Uterus (tissue), 4 donors: ENCODE results near the gene ZNF275. TPM values are rescaled to one million over a fixed set of nuclear protein-coding genes. Genes with fewer than 3 reads are reported as not detected.
"Not testable (repeated sequence)": the region's sequence is repeated elsewhere in the genome, so short reads cannot be mapped to it uniquely, and the experiment has no call there.

Experiments used
- DNase-seq, 2 donors: peaks; one replicate each; pipeline ENCODE4 v3.0.0-alpha.2; 2019 to 2020
- H3K27ac ChIP-seq, 2 donors: fragments of 200-600 bp; sonication (generic); 1 replicate in 1 of 2; 2 replicates in 1 of 2; pipeline ENCODE4 v1.5.1; 2016 to 2018
- H3K27me3 ChIP-seq, 2 donors: fragments of 200-600 bp; sonication (generic); one replicate each; pipeline ENCODE4 v1.5.1; 2018 to 2019; ENCODE audit warnings: control low read depth in 1 of 2
- H3K36me3 ChIP-seq, 2 donors: fragments of 200-600 bp; sonication (generic); one replicate each; pipeline ENCODE4 v1.5.1; 2019; ENCODE audit warnings: control low read depth in 1 of 2
- H3K4me1 ChIP-seq, 2 donors: fragments of 200-600 bp; sonication (generic); one replicate each; pipeline ENCODE4 v1.5.1; 2018 to 2019; ENCODE audit warnings: control low read depth in 1 of 2
- H3K4me3 ChIP-seq, 2 donors: fragments of 200-600 bp; sonication (generic); 1 replicate in 1 of 2; 2 replicates in 1 of 2; pipeline ENCODE4 v1.5.1; 2018 to 2019; ENCODE audit warnings: mild to moderate bottlenecking in 1 of 2
- H3K9me3 ChIP-seq, 2 donors: fragments of 200-600 bp; sonication (generic); one replicate each; pipeline ENCODE4 v1.5.1; 2019; ENCODE audit warnings: control low read depth in 1 of 2
- CTCF ChIP-seq, 4 experiments: fragments of 200-600 bp in 2 of 4; fragments of 450-650 bp in 2 of 4; sonication (generic) in 2 of 4; IDR thresholded peaks; one replicate each; pipeline ENCODE4 v1.5.1; 2016 to 2019; ENCODE audit warnings: antibody characterized with exemption in 4 of 4, mild to moderate bottlenecking in 2 of 4, moderate library complexity in 1 of 4
- POLR2A ChIP-seq, 2 donors: fragments of 450-650 bp; IDR thresholded peaks; one replicate each; pipeline ENCODE4 v1.6.1; 2016; ENCODE audit warnings: antibody characterized with exemption in 2 of 2, mild to moderate bottlenecking in 1 of 2, moderate library complexity in 1 of 2
- intact Hi-C: fragments of 100-400 bp; cut with DNase I; formaldehyde crosslinking; loops from one replicate; pipeline ENCODE4 v1.15.1; 2023; ENCODE audit warnings: low total_unique reads
- total RNA-seq, 4 donors: library from RNA; depleted of rRNA in 3 of 4; stranded (reverse); fragments of >200 nt in 3 of 4; gene quantifications; one replicate each; pipeline versions ENCODE4 v1.1.0 to v1.2.4, GENCODE V29; 2014 to 2023
- donor health status: DM: yes; HTN: yes; CAD: no.

Gene ZNF275
- total RNA-seq, 4 donors from 2014 or later, result 4.9 to 18.3 (median 11.2) TPM

- Histone ChIP-seq H3K36me3 (no peaks in the 10 kb centered on the region), H3K27ac (no peak overlapping the region), H3K4me3 (no peak overlapping the region), H3K27me3 (no peaks in the 10 kb centered on the region), H3K9me3 (no peaks in the 10 kb centered on the region), H3K4me1 (no peaks in the 10 kb centered on the region)
- intact Hi-C loops, result no loop called here
- DNase-seq, result no peak
- no peak for TF ChIP-seq POLR2A (IDR thresholded peaks at IDR 0.05)
- TF ChIP-seq CTCF (IDR thresholded peaks at IDR 0.05), result no peak
Measured at GRCh38 chrX:153317306-153317705, 16.6 kb upstream of the ZNF275 start.

GRCh38 chrX:153317996-153318722, 15.8 kb upstream of the ZNF275 start:
- intact Hi-C loops, result no loop called here
- Histone ChIP-seq H3K36me3 (no peaks in the 10 kb centered on the region), H3K4me1 (no peaks in the 10 kb centered on the region), H3K27me3 (no peaks in the 10 kb centered on the region), H3K9me3 (no peaks in the 10 kb centered on the region), H3K4me3 (no peak overlapping the region), H3K27ac (no peak overlapping the region)
- DNase-seq, result no peak
- TF ChIP-seq POLR2A (IDR thresholded peaks at IDR 0.05) (no peak), CTCF (IDR thresholded peaks at IDR 0.05) (no peak)

GRCh38 chrX:153318811-153319210, 15.1 kb upstream of the ZNF275 start:
- DNase-seq, result no peak
- no peaks in the 10 kb centered on the region for H3K4me1 ChIP-seq
- H3K27ac ChIP-seq, result no peak overlapping the region
- no peaks in the 10 kb centered on the region for H3K27me3 ChIP-seq
- TF ChIP-seq POLR2A (IDR thresholded peaks at IDR 0.05), result no peak
- no peak for TF ChIP-seq CTCF (IDR thresholded peaks at IDR 0.05)
- no peak overlapping the region for H3K4me3 ChIP-seq
- H3K9me3 ChIP-seq, result no peaks in the 10 kb centered on the region
- intact Hi-C loops, result no loop called here
- no peaks in the 10 kb centered on the region for H3K36me3 ChIP-seq

GRCh38 chrX:153319295-153320046, 14.5 kb upstream of the ZNF275 start:
- Histone ChIP-seq H3K4me1 (no peaks in the 10 kb centered on the region), H3K36me3 (no peaks in the 10 kb centered on the region), H3K4me3 (no peak overlapping the region), H3K9me3 (no peaks in the 10 kb centered on the region), H3K27me3 (no peaks in the 10 kb centered on the region), H3K27ac (no peak overlapping the region)
- intact Hi-C loops, result no loop called here
- no peak for DNase-seq
- TF ChIP-seq CTCF (IDR thresholded peaks at IDR 0.05), result no peak
- TF ChIP-seq POLR2A (IDR thresholded peaks at IDR 0.05), result no peak

- intact Hi-C loops, result not testable (repeated sequence)
Measured at GRCh38 chrX:153320047-153320443, 13.9 kb upstream of the ZNF275 start.

More at GRCh38 chrX:153320047-153320443, 13.9 kb upstream of the ZNF275 start:
- not testable (repeated sequence) for H3K9me3 ChIP-seq, H3K4me1 ChIP-seq, H3K36me3 ChIP-seq, DNase-seq, H3K4me3 ChIP-seq, H3K27ac ChIP-seq, H3K27me3 ChIP-seq
